Measurements from ENCODE around the gene TBC1D17. TPM values are rescaled to one million over a fixed set of nuclear protein-coding genes. Genes with fewer than 3 reads are reported as not detected.
A peak's percentile ranks its signal among the peaks of the same experiment; 100 is the strongest.

Gene TBC1D17
- total and polyA plus RNA-seq, 10 of the 15 experiments (the other 5 are each of a cell fraction or from before 2014, with no cell fraction given), result 0.42 to 20.4 (median 11.2) TPM

DNA sequence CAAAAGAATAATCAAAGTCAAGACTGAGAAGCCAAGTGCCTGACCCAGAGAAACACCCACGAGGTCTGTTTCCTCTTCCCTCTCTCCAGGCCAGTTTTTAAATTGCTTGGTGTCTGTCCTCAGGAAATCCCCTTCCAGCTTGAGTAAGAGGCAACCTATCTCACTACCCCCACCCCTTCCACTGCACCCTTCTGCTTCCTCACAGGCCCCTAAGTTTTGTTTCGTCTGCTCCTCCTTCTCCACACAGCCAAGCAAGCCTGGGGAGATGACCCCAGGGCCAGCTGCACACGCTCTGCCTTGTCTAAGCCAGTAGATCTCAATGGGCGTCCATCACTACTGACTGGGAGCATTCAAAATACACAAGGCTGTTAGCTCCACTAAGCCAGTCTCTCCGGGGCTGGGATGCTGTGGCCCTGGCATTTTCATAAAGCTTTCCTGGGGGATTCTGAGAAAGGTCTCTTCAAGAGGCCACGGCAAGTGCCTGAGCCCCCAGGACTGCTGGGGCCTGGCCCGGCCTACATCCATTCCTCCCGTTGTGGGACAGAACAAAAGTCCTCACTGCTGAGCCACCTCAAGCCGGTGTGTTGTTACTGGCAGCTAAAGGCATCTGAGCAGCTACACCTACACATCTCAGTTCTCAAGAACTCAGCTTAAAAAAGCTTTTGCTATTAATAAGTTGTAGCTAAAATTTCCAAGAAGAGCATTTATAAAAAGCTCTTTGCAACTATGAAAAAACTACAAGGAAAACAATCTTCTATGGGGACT lies 34.1 kb downstream of the TBC1D17 start (continued):
- peak in 1 of 2 experiments; percentile 88; a peak in 2 of 4 replicates for TF ChIP-seq ETV6 (conservative IDR thresholded peaks at IDR 0.05 in 1 of 2, IDR thresholded peaks at IDR 0.05 in 1 of 2; ENCODE audit: borderline replicate concordance in 1 of 2, low read depth in 1 of 2)
- TF ChIP-seq NBN (IDR thresholded peaks at IDR 0.05), result peak; percentile 82
- no peak for TF ChIP-seq KAT2A (conservative IDR thresholded peaks at IDR 0.05; ENCODE audit: control insufficient read depth, low read depth, low read length)
- TF ChIP-seq EED (IDR thresholded peaks at IDR 0.05; ENCODE audit: low read depth), result peak; percentile 85
- no peak for TF ChIP-seq FOS (IDR thresholded peaks at IDR 0.05; ENCODE audit: borderline replicate concordance, extremely low read depth, insufficient read length)
- TF ChIP-seq CBX3 (IDR thresholded peaks at IDR 0.05; ENCODE audit: borderline replicate concordance, low read depth), result no peak
- TF ChIP-seq NFIC (IDR thresholded peaks at IDR 0.05; ENCODE audit: low read depth, low read length), result peak; percentile 58
- TF ChIP-seq ZBTB4 (CRISPR knock-in tag; IDR thresholded peaks at IDR 0.05), result no peak
- TF ChIP-seq MTA3 (IDR thresholded peaks at IDR 0.05; ENCODE audit: borderline replicate concordance, low read length), result no peak
- TF ChIP-seq, protein P1, sequence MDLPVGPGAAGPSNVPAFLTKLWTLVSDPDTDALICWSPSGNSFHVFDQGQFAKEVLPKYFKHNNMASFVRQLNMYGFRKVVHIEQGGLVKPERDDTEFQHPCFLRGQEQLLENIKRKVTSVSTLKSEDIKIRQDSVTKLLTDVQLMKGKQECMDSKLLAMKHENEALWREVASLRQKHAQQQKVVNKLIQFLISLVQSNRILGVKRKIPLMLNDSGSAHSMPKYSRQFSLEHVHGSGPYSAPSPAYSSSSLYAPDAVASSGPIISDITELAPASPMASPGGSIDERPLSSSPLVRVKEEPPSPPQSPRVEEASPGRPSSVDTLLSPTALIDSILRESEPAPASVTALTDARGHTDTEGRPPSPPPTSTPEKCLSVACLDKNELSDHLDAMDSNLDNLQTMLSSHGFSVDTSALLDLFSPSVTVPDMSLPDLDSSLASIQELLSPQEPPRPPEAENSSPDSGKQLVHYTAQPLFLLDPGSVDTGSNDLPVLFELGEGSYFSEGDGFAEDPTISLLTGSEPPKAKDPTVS (IDR thresholded peaks at IDR 0.05; ENCODE audit: low read depth, low read length), result no peak
- TF ChIP-seq CBFB (IDR thresholded peaks at IDR 0.05; ENCODE audit: low read depth), result no peak
- TF ChIP-seq, protein P2, sequence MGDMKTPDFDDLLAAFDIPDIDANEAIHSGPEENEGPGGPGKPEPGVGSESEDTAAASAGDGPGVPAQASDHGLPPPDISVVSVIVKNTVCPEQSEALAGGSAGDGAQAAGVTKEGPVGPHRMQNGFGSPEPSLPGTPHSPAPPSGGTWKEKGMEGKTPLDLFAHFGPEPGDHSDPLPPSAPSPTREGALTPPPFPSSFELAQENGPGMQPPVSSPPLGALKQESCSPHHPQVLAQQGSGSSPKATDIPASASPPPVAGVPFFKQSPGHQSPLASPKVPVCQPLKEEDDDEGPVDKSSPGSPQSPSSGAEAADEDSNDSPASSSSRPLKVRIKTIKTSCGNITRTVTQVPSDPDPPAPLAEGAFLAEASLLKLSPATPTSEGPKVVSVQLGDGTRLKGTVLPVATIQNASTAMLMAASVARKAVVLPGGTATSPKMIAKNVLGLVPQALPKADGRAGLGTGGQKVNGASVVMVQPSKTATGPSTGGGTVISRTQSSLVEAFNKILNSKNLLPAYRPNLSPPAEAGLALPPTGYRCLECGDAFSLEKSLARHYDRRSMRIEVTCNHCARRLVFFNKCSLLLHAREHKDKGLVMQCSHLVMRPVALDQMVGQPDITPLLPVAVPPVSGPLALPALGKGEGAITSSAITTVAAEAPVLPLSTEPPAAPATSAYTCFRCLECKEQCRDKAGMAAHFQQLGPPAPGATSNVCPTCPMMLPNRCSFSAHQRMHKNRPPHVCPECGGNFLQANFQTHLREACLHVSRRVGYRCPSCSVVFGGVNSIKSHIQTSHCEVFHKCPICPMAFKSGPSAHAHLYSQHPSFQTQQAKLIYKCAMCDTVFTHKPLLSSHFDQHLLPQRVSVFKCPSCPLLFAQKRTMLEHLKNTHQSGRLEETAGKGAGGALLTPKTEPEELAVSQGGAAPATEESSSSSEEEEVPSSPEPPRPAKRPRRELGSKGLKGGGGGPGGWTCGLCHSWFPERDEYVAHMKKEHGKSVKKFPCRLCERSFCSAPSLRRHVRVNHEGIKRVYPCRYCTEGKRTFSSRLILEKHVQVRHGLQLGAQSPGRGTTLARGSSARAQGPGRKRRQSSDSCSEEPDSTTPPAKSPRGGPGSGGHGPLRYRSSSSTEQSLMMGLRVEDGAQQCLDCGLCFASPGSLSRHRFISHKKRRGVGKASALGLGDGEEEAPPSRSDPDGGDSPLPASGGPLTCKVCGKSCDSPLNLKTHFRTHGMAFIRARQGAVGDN (IDR thresholded peaks at IDR 0.05), result peak; percentile 89
- TF ChIP-seq YY1 (IDR thresholded peaks at IDR 0.05; ENCODE audit: low read depth, low read length), result no peak; the same call in 1 of the 2 replicates
- TF ChIP-seq TCF3 (IDR thresholded peaks at IDR 0.05; ENCODE audit: borderline replicate concordance, insufficient read depth, low read depth, low read length), result no peak
- TF ChIP-seq HDAC6 (IDR thresholded peaks at IDR 0.05; ENCODE audit: unreplicated experiment), result no peak
- TF ChIP-seq MLLT1 (IDR thresholded peaks at IDR 0.05), result no peak; the same call in 1 of the 2 replicates
- TF ChIP-seq SPI1 (IDR thresholded peaks at IDR 0.05; ENCODE audit: borderline replicate concordance, insufficient read depth, low read depth, low read length), result peak; percentile 54; the same call in 1 of the 2 replicates
- TF ChIP-seq NR2F1 (conservative IDR thresholded peaks at IDR 0.05), result peak; percentile 5
